GM15510 (cell line): Measurements from ENCODE around the gene ATG7.

Experiments
- POLR2A ChIP-seq: IDR thresholded peaks from 3 replicates; pipeline ENCODE4 v1.6.1; 2011; ENCODE audit warnings: borderline replicate concordance; ENCODE audit not compliant: insufficient read length; ENCODE audit errors: extremely low read depth

Gene ATG7

GRCh38 chr3:11306817-11307589 lies 34.8 kb downstream of the ATG7 start:
- TF ChIP-seq POLR2A: no peak

GRCh38 chr3:11307830-11308432 lies 35.7 kb downstream of the ATG7 start:
- TF ChIP-seq POLR2A: no peak

GRCh38 chr3:11310258-11310657 lies 38.1 kb downstream of the ATG7 start:
- TF ChIP-seq POLR2A: no peak

- no peak for TF ChIP-seq POLR2A
Measured at GRCh38 chr3:11312166-11312565, 40.0 kb downstream of the ATG7 start.

GRCh38 chr3:11317300-11317699 lies 45.1 kb downstream of the ATG7 start:
- no peak for TF ChIP-seq POLR2A

GRCh38 chr3:11322931-11323330 lies 50.7 kb downstream of the ATG7 start:
- no peak for TF ChIP-seq POLR2A

- TF ChIP-seq POLR2A: no peak
Measured at GRCh38 chr3:11323813-11324212, 51.6 kb downstream of the ATG7 start.

- TF ChIP-seq POLR2A: no peak
Measured at GRCh38 chr3:11327619-11328018, 55.4 kb downstream of the ATG7 start.

- no peak for TF ChIP-seq POLR2A
Measured at GRCh38 chr3:11328196-11328945, 56.2 kb downstream of the ATG7 start.

GRCh38 chr3:11329777-11330176 lies 57.6 kb downstream of the ATG7 start:
- TF ChIP-seq POLR2A: no peak

GRCh38 chr3:11331101-11331500 lies 58.9 kb downstream of the ATG7 start:
- TF ChIP-seq POLR2A: no peak

GRCh38 chr3:11335056-11335608 lies 62.9 kb downstream of the ATG7 start:
- no peak for TF ChIP-seq POLR2A

- no peak for TF ChIP-seq POLR2A
Measured at GRCh38 chr3:11339541-11339940, 67.3 kb downstream of the ATG7 start.

GRCh38 chr3:11346416-11346815 lies 74.2 kb downstream of the ATG7 start:
- no peak for TF ChIP-seq POLR2A

- TF ChIP-seq POLR2A: no peak
Measured at GRCh38 chr3:11349446-11349845, 77.2 kb downstream of the ATG7 start.

- TF ChIP-seq POLR2A: no peak
Measured at GRCh38 chr3:11350374-11350773, 78.2 kb downstream of the ATG7 start.

- TF ChIP-seq POLR2A: no peak
Measured at GRCh38 chr3:11351451-11351850, 79.3 kb downstream of the ATG7 start.
